Fibroblast of pulmonary artery (primary cell): ENCODE measurements around the gene ETV3L.

Experiments used
- DNase-seq: peaks from one replicate; pipeline ENCODE4 v3.0.0-alpha.2; 2010; ENCODE audit warnings: low read depth
- H3K4me3 ChIP-seq: replicated peaks from 2 replicates; pipeline ENCODE4 v1.5.1; 2011; ENCODE audit warnings: low read depth, mild to moderate bottlenecking, control low read depth, low read length, moderate library complexity
- TF ChIP-seq, protein P1 (sequence below): IDR thresholded peaks from 2 replicates; pipeline ENCODE4 v1.5.1; 2011; ENCODE audit warnings: mild to moderate bottlenecking, control low read depth, low read length, inconsistent platforms; ENCODE audit errors: missing control alignments

ETV3L gene

GRCh38 chr1:157097692-157098091 is 1.9 kb downstream of the ETV3L start:
- TF ChIP-seq, protein P1, sequence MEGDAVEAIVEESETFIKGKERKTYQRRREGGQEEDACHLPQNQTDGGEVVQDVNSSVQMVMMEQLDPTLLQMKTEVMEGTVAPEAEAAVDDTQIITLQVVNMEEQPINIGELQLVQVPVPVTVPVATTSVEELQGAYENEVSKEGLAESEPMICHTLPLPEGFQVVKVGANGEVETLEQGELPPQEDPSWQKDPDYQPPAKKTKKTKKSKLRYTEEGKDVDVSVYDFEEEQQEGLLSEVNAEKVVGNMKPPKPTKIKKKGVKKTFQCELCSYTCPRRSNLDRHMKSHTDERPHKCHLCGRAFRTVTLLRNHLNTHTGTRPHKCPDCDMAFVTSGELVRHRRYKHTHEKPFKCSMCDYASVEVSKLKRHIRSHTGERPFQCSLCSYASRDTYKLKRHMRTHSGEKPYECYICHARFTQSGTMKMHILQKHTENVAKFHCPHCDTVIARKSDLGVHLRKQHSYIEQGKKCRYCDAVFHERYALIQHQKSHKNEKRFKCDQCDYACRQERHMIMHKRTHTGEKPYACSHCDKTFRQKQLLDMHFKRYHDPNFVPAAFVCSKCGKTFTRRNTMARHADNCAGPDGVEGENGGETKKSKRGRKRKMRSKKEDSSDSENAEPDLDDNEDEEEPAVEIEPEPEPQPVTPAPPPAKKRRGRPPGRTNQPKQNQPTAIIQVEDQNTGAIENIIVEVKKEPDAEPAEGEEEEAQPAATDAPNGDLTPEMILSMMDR: no peak
- no peak overlapping the region for H3K4me3 ChIP-seq
- no peak for DNase-seq

DNA sequence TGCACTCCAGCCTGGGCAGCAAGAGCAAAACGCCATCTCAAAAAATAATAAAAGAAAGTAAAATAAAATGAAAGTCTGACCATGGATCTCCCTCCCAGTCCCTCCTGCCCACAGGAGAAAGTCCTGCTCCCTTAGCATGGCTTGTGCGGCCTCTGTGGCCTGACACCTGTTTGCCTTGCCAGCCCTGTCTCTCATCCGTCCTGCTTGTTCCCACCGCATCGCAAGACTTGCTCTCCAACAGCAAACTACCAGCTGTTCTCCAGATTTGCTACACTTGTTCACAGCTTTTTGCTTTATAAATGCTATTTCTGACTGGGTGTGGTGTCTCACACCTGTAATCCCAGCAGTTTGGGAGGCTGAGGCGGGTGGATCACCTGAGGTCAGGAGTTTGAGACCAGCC is 2.7 kb downstream of the ETV3L start:
- DNase-seq: no peak
- no peak overlapping the region for H3K4me3 ChIP-seq
- TF ChIP-seq, protein P1: no peak

- H3K4me3 ChIP-seq: no peak overlapping the region
- DNase-seq: no peak
- TF ChIP-seq, protein P1: no peak
Observed at GRCh38 chr1:157095551-157095950, 4.1 kb downstream of the ETV3L start.

DNA sequence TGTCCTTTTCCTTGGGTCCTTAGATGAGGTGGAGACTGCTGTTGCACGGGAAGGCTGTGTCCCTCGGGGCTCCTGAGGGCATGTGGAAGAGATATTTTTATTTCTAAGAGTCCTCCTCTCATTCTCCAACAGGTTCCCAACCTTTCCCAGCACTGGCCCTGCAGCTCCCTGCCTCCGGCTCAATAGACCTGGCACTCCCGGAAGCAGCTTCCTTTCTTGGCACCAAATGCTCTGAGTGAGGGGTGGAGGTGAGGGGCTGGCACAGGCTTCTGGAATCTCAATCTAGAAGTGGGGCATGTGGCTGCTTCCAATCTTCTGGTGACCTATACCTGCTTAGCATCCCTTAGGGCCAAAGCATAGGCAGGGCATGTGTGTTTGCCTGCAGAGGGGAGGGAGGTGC is 4.5 kb downstream of the ETV3L start:
- no peak overlapping the region for H3K4me3 ChIP-seq
- TF ChIP-seq, protein P1: no peak
- DNase-seq: no peak

DNA sequence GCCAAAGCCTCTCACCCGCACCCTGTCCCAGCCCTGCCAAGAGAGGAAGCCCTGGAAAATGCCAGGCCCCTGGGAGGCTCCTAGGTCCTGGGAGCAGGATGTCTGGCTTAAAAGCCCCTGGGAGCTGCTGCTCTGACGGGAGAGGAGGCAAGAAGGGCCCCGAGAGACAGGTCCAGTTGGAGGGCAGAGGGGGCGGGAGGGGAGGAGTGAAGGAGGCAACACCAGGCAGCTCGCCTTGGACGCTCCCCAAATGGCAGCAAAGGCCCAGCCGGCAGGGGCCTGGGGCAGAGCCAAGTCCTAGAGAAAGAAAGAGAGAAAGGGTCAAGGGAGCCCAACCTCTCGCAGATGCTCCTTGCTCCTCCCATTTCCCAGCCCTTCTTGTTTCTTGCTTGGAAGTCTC is 6.8 kb downstream of the ETV3L start:
- no peak overlapping the region for H3K4me3 ChIP-seq
- TF ChIP-seq, protein P1: no peak
- DNase-seq: peak; percentile 53

GRCh38 chr1:157091668-157092273 is 7.8 kb downstream of the ETV3L start:
- TF ChIP-seq, protein P1: no peak
- no peak for DNase-seq
- no peak overlapping the region for H3K4me3 ChIP-seq

- TF ChIP-seq, protein P1: no peak
- DNase-seq: no peak
- H3K4me3 ChIP-seq: no peak overlapping the region
Observed at GRCh38 chr1:157091186-157091585, 8.4 kb downstream of the ETV3L start.
